Endothelial cell of umbilical vein (primary cell): ENCODE measurements around the gene SMCHD1. TPM values are rescaled to one million over a fixed set of nuclear protein-coding genes. Genes with fewer than 3 reads are reported as not detected.

Source experiments
- BruUV-seq: library from RNA; stranded (reverse); fragments of 400-500 nt; replicated peaks from 2 replicates; lab custom pipeline; 2021; lab: Mats Ljungman, UMichigan
- CTCF ChIA-PET: fragments of 300-600, 350-600 bp; sonication (Branson Sonifier 250); formaldehyde crosslinking; loops from one replicate; lab custom pipeline; 2021; ENCODE audit warnings: antibody characterized with exemption, inconsistent platforms; lab: Charles Lee
- POLR2A ChIA-PET: fragments of 300-600, 350-600 bp; sonication (Branson Sonifier 250); formaldehyde crosslinking; loops from one replicate; lab custom pipeline; 2021; ENCODE audit warnings: antibody characterized with exemption, inconsistent platforms; lab: Charles Lee
- DNase-seq: peaks from one replicate; pipeline ENCODE4 v3.0.0-alpha.2; 2011; ENCODE audit warnings: low read depth, low spot score
- FAIRE-seq: peaks from 2 replicates; lab custom pipeline; 2011; peaks lifted over from hg19 to GRCh38; lab: Jason Lieb, UNC
- H2AFZ ChIP-seq: 2 replicates; pipeline ENCODE4 v1.6.0; 2012; ENCODE audit warnings: low read depth, low read length, control low read depth, inconsistent platforms
- H3K27ac ChIP-seq: 2 replicates; pipeline ENCODE4 v1.5.1; 2011; ENCODE audit warnings: low read depth, mild to moderate bottlenecking, control low read depth, low read length, moderate library complexity; ENCODE audit not compliant: insufficient read depth
- H3K27me3 ChIP-seq, 2 experiments: 2 replicates each; pipeline versions ENCODE4 v1.6.0 to v1.6.1; 2011; ENCODE audit warnings: low read length in 2 of 2, mixed read lengths in 1 of 2; ENCODE audit not compliant: control insufficient read depth in 2 of 2, insufficient read depth in 2 of 2
- H3K36me3 ChIP-seq, 2 experiments: 2 replicates in 1 of 2; 3 replicates in 1 of 2; pipeline ENCODE4 v1.5.1; 2011; ENCODE audit warnings: low read length in 2 of 2, mild to moderate bottlenecking in 1 of 2, moderate library complexity in 1 of 2; ENCODE audit not compliant: control insufficient read depth in 2 of 2, insufficient read depth in 2 of 2; ENCODE audit errors: extremely low read depth in 1 of 2
- H3K4me1 ChIP-seq: 3 replicates; pipeline ENCODE4 v1.5.1; 2011; ENCODE audit warnings: mild to moderate bottlenecking, low read length; ENCODE audit not compliant: control insufficient read depth, insufficient read depth; ENCODE audit errors: extremely low read depth
- H3K4me2 ChIP-seq: 2 replicates; pipeline ENCODE4 v1.6.1; 2011; ENCODE audit warnings: low read length, control low read depth, mixed read lengths; ENCODE audit not compliant: insufficient read depth
- H3K4me3 ChIP-seq, 3 experiments: fragments of 200-600 bp in 1 of 3; sonication (generic), shearing (Covaris generic) in 1 of 3; replicated peaks in 1 of 3; 2 replicates each; pipeline ENCODE4 v1.5.1; 2011 to 2016; ENCODE audit warnings: control low read depth in 3 of 3, low read length in 3 of 3, mild to moderate bottlenecking in 2 of 3, inconsistent platforms in 1 of 3, low read depth in 1 of 3, moderate library complexity in 1 of 3; ENCODE audit not compliant: insufficient read depth in 1 of 3
- H3K79me2 ChIP-seq: 2 replicates; pipeline ENCODE4 v1.6.0; 2012; ENCODE audit warnings: low read length, inconsistent platforms; ENCODE audit not compliant: control insufficient read depth, insufficient read depth
- H3K9ac ChIP-seq: replicated peaks from 2 replicates; pipeline ENCODE3; 2011; ENCODE audit warnings: low read length, control low read depth; ENCODE audit not compliant: insufficient read depth; ENCODE audit errors: extremely low read depth
- H3K9me1 ChIP-seq: replicated peaks from 3 replicates; pipeline ENCODE4 v1.6.0; 2011; ENCODE audit warnings: mild to moderate bottlenecking, low read length; ENCODE audit not compliant: control insufficient read depth, insufficient read depth; ENCODE audit errors: extremely low read depth
- H3K9me3 ChIP-seq: replicated peaks from 2 replicates; pipeline ENCODE4 v1.5.1; 2012; ENCODE audit warnings: low read length, inconsistent platforms; ENCODE audit not compliant: control insufficient read depth, insufficient read depth
- H4K20me1 ChIP-seq: replicated peaks from 2 replicates; pipeline ENCODE3; 2011; ENCODE audit warnings: mild to moderate bottlenecking, low read length; ENCODE audit not compliant: control insufficient read depth, insufficient read depth; ENCODE audit errors: extremely low read depth
- CTCF ChIP-seq, 2 donors: IDR thresholded peaks; 1 replicate in 1 of 2; 2 replicates in 1 of 2; pipeline ENCODE4 v1.5.1; 2011; ENCODE audit warnings: low read length in 2 of 2, mild to moderate bottlenecking in 2 of 2, moderate library complexity in 2 of 2, control low read depth in 1 of 2, inconsistent platforms in 1 of 2, low read depth in 1 of 2; ENCODE audit not compliant: insufficient read depth in 1 of 2; ENCODE audit errors: extremely low read depth in 1 of 2
- EZH2 ChIP-seq: IDR thresholded peaks from 2 replicates; pipeline ENCODE4 v1.6.1; 2012; ENCODE audit warnings: borderline replicate concordance, low read depth, mild to moderate bottlenecking, moderate library complexity, low read length, inconsistent platforms; ENCODE audit not compliant: severe bottlenecking
- FOS ChIP-seq: IDR thresholded peaks from 2 replicates; pipeline ENCODE4 v1.6.1; 2011; ENCODE audit warnings: mild to moderate bottlenecking, low read length, moderate library complexity, borderline replicate concordance; ENCODE audit not compliant: insufficient read depth
- GATA2 ChIP-seq: IDR thresholded peaks from 2 replicates; pipeline ENCODE4 v1.7.0; 2011; ENCODE audit warnings: low read depth, mild to moderate bottlenecking, moderate library complexity, mixed read lengths, low read length; ENCODE audit not compliant: insufficient read length, insufficient read depth
- JUN ChIP-seq: IDR thresholded peaks from 2 replicates; pipeline ENCODE4 v1.6.1; 2011; ENCODE audit warnings: borderline replicate concordance, low read depth; ENCODE audit not compliant: insufficient read length, insufficient read depth
- MAX ChIP-seq: IDR thresholded peaks from 2 replicates; pipeline ENCODE4 v1.6.1; 2011; ENCODE audit not compliant: insufficient read depth, insufficient read length
- MYC ChIP-seq: IDR thresholded peaks from one replicate; pipeline ENCODE4 v1.6.1; 2011; ENCODE audit warnings: mild to moderate bottlenecking, low read depth, low read length
- POLR2A ChIP-seq: IDR thresholded peaks from 2 replicates; pipeline ENCODE4 v1.6.1; 2012; ENCODE audit warnings: low read depth, mild to moderate bottlenecking, control low read depth, low read length
- POLR2AphosphoS5 ChIP-seq: IDR thresholded peaks from 2 replicates; pipeline ENCODE4 v1.6.1; 2012; ENCODE audit warnings: low read depth, mild to moderate bottlenecking, control low read depth, low read length, moderate library complexity; ENCODE audit not compliant: insufficient read depth
- dilution Hi-C: fragments of 300-500 bp; cut with MboI; formaldehyde crosslinking; loops from one replicate; pipeline ENCODE4 v1.15.0; 2019; ENCODE audit warnings: low sequenced_read_pairs; ENCODE audit not compliant: extremely low pct_ligation_motif_present
- intact Hi-C: fragments of 100-400 bp; cut with micrococcal nuclease; formaldehyde crosslinking; loops from one replicate; pipeline ENCODE4 v1.10.0; 2022
- polyA plus RNA-seq, 4 experiments: library from polyadenylated mRNA; depleted of rRNA in 3 of 4; stranded (reverse) in 3 of 4; unstranded in 1 of 4; fragments of >200 nt; gene quantifications; 2 replicates each; pipeline versions ENCODE4 v1.2.1 to v1.2.3, GENCODE V29; 2011 to 2012; ENCODE audit warnings: missing spikeins in 1 of 4
- total RNA-seq: library from RNA; stranded (reverse); gene quantifications from 2 replicates; pipeline ENCODE4 v1.2.3, GENCODE V29; 2021

SMCHD1 gene
- total and polyA plus RNA-seq, 2 donors (not counting 3 experiments of a cell fraction or from before 2014, with no cell fraction given), result 7.4 to 39.9 TPM

- Histone ChIP-seq H3K27me3 (no peaks in the 10 kb centered on the region), H3K9me3 (no peaks in the 10 kb centered on the region), H3K36me3 (no peaks in the 10 kb centered on the region), H2AFZ (no peak overlapping the region), H3K4me3 (no peak overlapping the region), H3K9me1 (no peaks in the 10 kb centered on the region), H3K4me2 (no peak overlapping the region), H3K9ac (no peak overlapping the region), H3K27ac (no peak overlapping the region), H3K4me1 (no peaks in the 10 kb centered on the region), H4K20me1 (no peaks in the 10 kb centered on the region), H3K79me2 (no peaks in the 10 kb centered on the region)
- CTCF ChIA-PET, result no interaction called here
- dilution Hi-C loops (no loop called here), intact Hi-C loops (no loop called here)
- POLR2A ChIA-PET, result no interaction called here
- no peak for TF ChIP-seq CTCF (IDR thresholded peaks at IDR 0.05; ENCODE audit: extremely low read depth in 1 of 2, insufficient read depth in 1 of 2, low read depth in 1 of 2, low read length in 2 of 2)
- no peak for TF ChIP-seq JUN
- no peak for TF ChIP-seq MYC
- no peak for TF ChIP-seq MAX
- no peak for TF ChIP-seq POLR2AphosphoS5
- TF ChIP-seq FOS, result no peak
- TF ChIP-seq GATA2, result no peak
- TF ChIP-seq EZH2, result no peak
- TF ChIP-seq POLR2A, result no peak
- DNase-seq (no peak), FAIRE-seq (no peak)
- BruUV-seq, result no TSS peak
Measured at GRCh38 chr18:2625217-2625616, 30.3 kb upstream of the SMCHD1 start.
